H9 (cell line): ENCODE data around the gene GPC3. TPM values are rescaled to one million over a fixed set of nuclear protein-coding genes. Genes with fewer than 3 reads are reported as not detected.

Source experiments
- DNase-seq: peaks from one replicate; pipeline ENCODE4 v3.0.0-alpha.2; 2017
- H2AFZ ChIP-seq: one replicate; pipeline ENCODE4 v1.6.1; 2013; ENCODE audit warnings: mild to moderate bottlenecking, low read length, control low read depth, moderate library complexity
- H2AK5ac ChIP-seq: 2 replicates; pipeline ENCODE4 v1.6.1; 2013; ENCODE audit warnings: low read length, control low read depth, mixed read lengths; ENCODE audit not compliant: insufficient read length
- H2BK120ac ChIP-seq: one replicate; pipeline ENCODE4 v1.6.1; 2013; ENCODE audit warnings: low read depth, mild to moderate bottlenecking, low read length, control low read depth, inconsistent platforms; ENCODE audit not compliant: poor library complexity, severe bottlenecking
- H2BK12ac ChIP-seq: 2 replicates; pipeline ENCODE4 v1.6.1; 2013; ENCODE audit warnings: low read length, control low read depth, mixed read lengths, low read depth; ENCODE audit not compliant: insufficient read length
- H2BK15ac ChIP-seq: 2 replicates; pipeline ENCODE4 v1.6.1; 2013; ENCODE audit warnings: low read depth, low read length, control low read depth
- H2BK20ac ChIP-seq: one replicate; pipeline ENCODE4 v1.6.1; 2013; ENCODE audit warnings: low read depth, mild to moderate bottlenecking, low read length, control low read depth, inconsistent platforms; ENCODE audit not compliant: poor library complexity, severe bottlenecking
- H2BK5ac ChIP-seq: 2 replicates; pipeline ENCODE4 v1.6.1; 2013; ENCODE audit warnings: low read length, control low read depth, mixed read lengths; ENCODE audit not compliant: insufficient read length
- H3K14ac ChIP-seq: 2 replicates; pipeline ENCODE4 v1.6.1; 2013; ENCODE audit warnings: low read length, control low read depth; ENCODE audit not compliant: insufficient read depth
- H3K18ac ChIP-seq: 2 replicates; pipeline ENCODE4 v1.6.1; 2013; ENCODE audit warnings: low read depth, mild to moderate bottlenecking, mixed read lengths, low read length, control low read depth; ENCODE audit not compliant: insufficient read length
- H3K23ac ChIP-seq: 2 replicates; pipeline ENCODE4 v1.6.1; 2013; ENCODE audit warnings: low read length, control low read depth, mixed read lengths, low read depth; ENCODE audit not compliant: insufficient read length
- H3K23me2 ChIP-seq: 2 replicates; pipeline ENCODE4 v1.6.1; 2013; ENCODE audit warnings: low read depth, mild to moderate bottlenecking, mixed read lengths, low read length, control low read depth; ENCODE audit not compliant: insufficient read length, poor library complexity, severe bottlenecking
- H3K27ac ChIP-seq: 2 replicates; pipeline ENCODE4 v1.5.1; 2013; ENCODE audit warnings: low read length, control low read depth, mixed read lengths, low read depth; ENCODE audit not compliant: insufficient read length
- H3K27me3 ChIP-seq: 2 replicates; pipeline ENCODE4 v1.6.1; 2013; ENCODE audit warnings: low read length, control low read depth, inconsistent platforms; ENCODE audit not compliant: insufficient read depth
- H3K4ac ChIP-seq: 2 replicates; pipeline ENCODE4 v1.6.1; 2013; ENCODE audit warnings: low read depth, mild to moderate bottlenecking, control low read depth, inconsistent platforms, low read length, moderate library complexity
- H3K4me1 ChIP-seq: 2 replicates; pipeline ENCODE4 v1.6.1; 2013; ENCODE audit warnings: low read length, control low read depth, inconsistent platforms; ENCODE audit not compliant: insufficient read depth
- H3K4me2 ChIP-seq: 2 replicates; pipeline ENCODE4 v1.6.1; 2013; ENCODE audit warnings: low read length, control low read depth, mixed read lengths; ENCODE audit not compliant: insufficient read length, insufficient read depth
- H3K56ac ChIP-seq: 2 replicates; pipeline ENCODE4 v1.6.1; 2013; ENCODE audit warnings: low read depth, mild to moderate bottlenecking, mixed read lengths, low read length, control low read depth; ENCODE audit not compliant: insufficient read length
- H3K79me1 ChIP-seq: 2 replicates; pipeline ENCODE4 v1.6.1; 2013; ENCODE audit warnings: low read depth, mild to moderate bottlenecking, moderate library complexity, low read length, control low read depth, inconsistent platforms; ENCODE audit not compliant: insufficient read depth, poor library complexity, severe bottlenecking
- H3K79me2 ChIP-seq: 2 replicates; pipeline ENCODE4 v1.6.1; 2013; ENCODE audit warnings: low read length, control low read depth, inconsistent platforms; ENCODE audit not compliant: insufficient read depth
- H3K9ac ChIP-seq: 2 replicates; pipeline ENCODE4 v1.6.1; 2013; ENCODE audit warnings: low read length, control low read depth, mixed read lengths; ENCODE audit not compliant: insufficient read length; ENCODE audit errors: extremely low read depth
- H3K9me3 ChIP-seq: one replicate; pipeline ENCODE4 v1.6.1; 2013; ENCODE audit warnings: low read depth, low read length, inconsistent platforms; ENCODE audit not compliant: control insufficient read depth
- H3T11ph ChIP-seq: one replicate; pipeline ENCODE4 v1.6.1; 2013; ENCODE audit warnings: mild to moderate bottlenecking, low read length, control low read depth, inconsistent platforms
- H4K20me1 ChIP-seq: one replicate; pipeline ENCODE4 v1.6.1; 2013; ENCODE audit not compliant: control insufficient read depth, insufficient read length, insufficient read depth
- H4K5ac ChIP-seq: 2 replicates; pipeline ENCODE4 v1.6.1; 2013; ENCODE audit warnings: low read depth, mild to moderate bottlenecking, mixed read lengths, low read length, control low read depth; ENCODE audit not compliant: insufficient read length
- H4K8ac ChIP-seq: replicated peaks from 2 replicates; pipeline ENCODE4 v1.6.1; 2013; ENCODE audit warnings: low read length, control low read depth, mixed read lengths, low read depth; ENCODE audit not compliant: insufficient read length
- H4K91ac ChIP-seq: 2 replicates; pipeline ENCODE4 v1.6.1; 2013; ENCODE audit warnings: low read depth, mild to moderate bottlenecking, moderate library complexity, mixed read lengths, low read length, control low read depth; ENCODE audit not compliant: insufficient read length
- H3K27ac Mint-ChIP-seq, 3 experiments: 2 replicates in 2 of 3; 3 replicates in 1 of 3; pipeline ENCODE4 v1.8.0; 2020 to 2021; ENCODE audit warnings: mixed read lengths in 3 of 3, mild to moderate bottlenecking in 1 of 3, moderate library complexity in 1 of 3
- H3K27me3 Mint-ChIP-seq: 2 replicates; pipeline ENCODE4 v1.8.0; 2021; ENCODE audit warnings: low read depth, mild to moderate bottlenecking, moderate library complexity, mixed read lengths
- H3K36me3 Mint-ChIP-seq, 3 experiments: 2 replicates in 2 of 3; 3 replicates in 1 of 3; pipeline ENCODE4 v1.8.0; 2020 to 2021; ENCODE audit warnings: low read depth in 3 of 3, mixed read lengths in 3 of 3; ENCODE audit not compliant: insufficient read depth in 1 of 3
- H3K4me1 Mint-ChIP-seq, 2 experiments: 2 replicates each; pipeline ENCODE4 v1.8.0; 2020; ENCODE audit warnings: mixed read lengths in 2 of 2
- H3K4me3 Mint-ChIP-seq, 2 experiments: 2 replicates in 1 of 2; 3 replicates in 1 of 2; pipeline ENCODE4 v1.8.0; 2020 to 2021; ENCODE audit warnings: mild to moderate bottlenecking in 2 of 2, mixed read lengths in 2 of 2, moderate library complexity in 1 of 2
- H3K9me3 Mint-ChIP-seq, 2 experiments: 2 replicates in 1 of 2; 3 replicates in 1 of 2; pipeline ENCODE4 v1.8.0; 2020; ENCODE audit warnings: mild to moderate bottlenecking in 2 of 2, mixed read lengths in 2 of 2, moderate library complexity in 1 of 2
- WGBS: extraction: QIAGEN DNeasy Blood & Tissue Kit; methylation state at CpG from one replicate; pipeline ENCODE4 v1.1.7; 2013; ENCODE audit warnings: missing lambda C conversion rate, low lambda C conversion rate, mixed read lengths; ENCODE audit not compliant: insufficient read length; ENCODE audit errors: extremely low coverage; 5-methylcytosine and 5-hydroxymethylcytosine counted together
- total RNA-seq: library from RNA; stranded (reverse); gene quantifications from 2 replicates; pipeline ENCODE4 v1.2.1, GENCODE V29; 2021
- TF ChIP-seq, protein P1 (sequence below): fragments of 200-600 bp; sonication (generic); conservative IDR thresholded peaks from 3 replicates; pipeline ENCODE4 v1.8.0; 2021; ENCODE audit warnings: antibody characterized with exemption, mild to moderate bottlenecking

The GPC3 gene
- total RNA-seq, 1 experiment from 2014 or later: 108 TPM

DNA sequence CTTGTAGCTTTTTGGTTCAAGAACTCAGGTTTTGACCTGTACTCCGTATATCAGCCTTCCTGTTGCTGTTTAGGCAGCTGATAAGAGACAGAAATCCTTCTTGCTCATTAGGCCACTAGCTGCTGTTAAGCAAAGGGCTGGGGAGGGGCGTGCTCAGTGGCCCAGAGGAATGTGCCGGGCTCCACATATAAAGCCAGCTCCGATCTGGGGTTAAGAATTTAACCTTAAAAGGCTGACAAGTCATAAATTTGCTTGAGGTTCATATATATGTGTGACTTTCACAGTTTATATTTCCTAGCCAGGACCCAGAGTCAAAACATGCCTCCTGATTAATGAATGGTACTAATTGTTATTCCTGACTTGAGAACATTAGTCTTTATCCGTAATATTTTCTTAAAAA is 15.3 kb downstream of the GPC3 start:
- Histone ChIP-seq H3T11ph (no peak overlapping the region), H3K56ac (no peak overlapping the region), H3K4me1 (peaks cover 7% of the 10 kb centered on the region; the same call in 1 of the 2 replicates), H3K79me2 (no peaks in the 10 kb centered on the region), H3K14ac (no peak overlapping the region), H4K20me1 (no peaks in the 10 kb centered on the region), H3K79me1 (no peaks in the 10 kb centered on the region), H3K23ac (no peak overlapping the region), H2BK5ac (no peak overlapping the region), H2AFZ (no peak overlapping the region), H3K4ac (no peak overlapping the region), H2BK15ac (no peak overlapping the region), H4K5ac (no peak overlapping the region), H3K27me3 (no peaks in the 10 kb centered on the region), H2BK12ac (no peak overlapping the region), H3K9ac (no peak overlapping the region), H2AK5ac (no peak overlapping the region), H2BK120ac (no peak overlapping the region), H3K18ac (no peak overlapping the region), H4K91ac (no peak overlapping the region), H3K9me3 (no peaks in the 10 kb centered on the region), H2BK20ac (no peak overlapping the region), H3K27ac (no peak overlapping the region), H3K23me2 (no peaks in the 10 kb centered on the region), H4K8ac (no peak overlapping the region), H3K4me2 (no peak overlapping the region)
- H3K36me3 Mint-ChIP-seq: peaks cover 4 to 12% (median 4%) of the 10 kb centered on the region in 3 experiments; a peak in 6 of 7 replicates
- no peaks in the 10 kb centered on the region for H3K27me3 Mint-ChIP-seq
- no peak overlapping the region for H3K4me3 Mint-ChIP-seq
- peaks cover 66 to 84% of the 10 kb centered on the region in 2 experiments for H3K4me1 Mint-ChIP-seq
- H3K9me3 Mint-ChIP-seq: no peaks in the 10 kb centered on the region
- peak overlapping the region in 2 of 3 experiments; percentile 74 to 93; a peak in 5 of 7 replicates for H3K27ac Mint-ChIP-seq
- no CpG with 5 or more reads among the region's 5 CpGs for WGBS
- no peak for DNase-seq
- TF ChIP-seq, protein P1, sequence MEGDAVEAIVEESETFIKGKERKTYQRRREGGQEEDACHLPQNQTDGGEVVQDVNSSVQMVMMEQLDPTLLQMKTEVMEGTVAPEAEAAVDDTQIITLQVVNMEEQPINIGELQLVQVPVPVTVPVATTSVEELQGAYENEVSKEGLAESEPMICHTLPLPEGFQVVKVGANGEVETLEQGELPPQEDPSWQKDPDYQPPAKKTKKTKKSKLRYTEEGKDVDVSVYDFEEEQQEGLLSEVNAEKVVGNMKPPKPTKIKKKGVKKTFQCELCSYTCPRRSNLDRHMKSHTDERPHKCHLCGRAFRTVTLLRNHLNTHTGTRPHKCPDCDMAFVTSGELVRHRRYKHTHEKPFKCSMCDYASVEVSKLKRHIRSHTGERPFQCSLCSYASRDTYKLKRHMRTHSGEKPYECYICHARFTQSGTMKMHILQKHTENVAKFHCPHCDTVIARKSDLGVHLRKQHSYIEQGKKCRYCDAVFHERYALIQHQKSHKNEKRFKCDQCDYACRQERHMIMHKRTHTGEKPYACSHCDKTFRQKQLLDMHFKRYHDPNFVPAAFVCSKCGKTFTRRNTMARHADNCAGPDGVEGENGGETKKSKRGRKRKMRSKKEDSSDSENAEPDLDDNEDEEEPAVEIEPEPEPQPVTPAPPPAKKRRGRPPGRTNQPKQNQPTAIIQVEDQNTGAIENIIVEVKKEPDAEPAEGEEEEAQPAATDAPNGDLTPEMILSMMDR: no peak
